Erythroblast (primary cell): Measurements from ENCODE around the gene DCAF16.

Source experiments
- GATA1 ChIP-seq: IDR thresholded peaks from 2 replicates; pipeline ENCODE4 v1.6.1; 2011; ENCODE audit warnings: low read depth, mild to moderate bottlenecking, control low read depth, low read length, moderate library complexity
- POLR2A ChIP-seq: IDR thresholded peaks from 2 replicates; pipeline ENCODE4 v1.6.1; 2011; ENCODE audit warnings: mild to moderate bottlenecking, low read length

DNA sequence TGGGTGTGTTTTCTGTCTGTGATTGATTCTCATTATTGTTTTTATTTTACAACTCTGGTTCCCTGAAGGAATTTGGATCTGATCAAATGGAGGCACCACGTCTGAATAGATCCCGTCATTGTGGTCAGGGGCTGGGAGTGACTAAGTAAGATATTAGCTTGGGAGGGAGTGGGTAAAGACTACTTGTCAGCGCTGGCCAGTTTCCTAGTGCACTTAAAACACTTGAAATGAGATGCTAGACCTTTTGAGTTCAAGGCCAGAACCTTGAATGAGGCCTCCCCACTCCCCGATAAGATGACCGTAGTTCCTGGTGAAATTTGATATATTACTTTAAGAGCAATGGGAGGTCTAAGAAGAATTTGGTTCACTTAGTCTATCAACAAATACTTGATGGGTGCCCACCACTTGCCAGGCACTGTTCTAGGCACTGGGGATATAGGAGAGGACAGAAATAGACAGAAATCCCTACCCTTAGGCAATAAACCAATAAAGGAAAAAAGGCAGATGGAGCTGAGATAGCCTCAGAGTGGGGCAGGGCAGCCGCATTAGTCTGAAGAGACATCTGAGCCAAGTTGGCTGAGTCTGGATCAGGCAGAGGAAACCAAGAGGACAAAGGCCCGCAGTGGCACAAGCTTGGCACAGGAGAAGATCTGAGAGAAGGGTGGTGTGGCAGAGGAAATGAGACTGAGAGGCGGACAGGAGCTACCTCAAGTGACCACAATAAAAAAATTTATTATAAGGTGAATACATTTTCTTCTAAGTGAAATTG is 41.0 kb downstream of the DCAF16 start:
- TF ChIP-seq POLR2A = no peak
- no peak for TF ChIP-seq GATA1
